Tibial nerve (tissue), 4 donors: ENCODE data around the gene ROBO1.

Experiments
- EP300 ChIP-seq, 2 donors: sonication (generic); formaldehyde crosslinking; IDR thresholded peaks; one replicate each; pipeline ENCODE4 v1.6.1; 2017; ENCODE audit warnings: antibody characterized with exemption in 2 of 2, mild to moderate bottlenecking in 1 of 2
- POLR2A ChIP-seq, 2 donors: fragments of 450-650 bp; IDR thresholded peaks; one replicate each; pipeline ENCODE4 v1.6.1; 2017; ENCODE audit warnings: antibody characterized with exemption in 2 of 2, mild to moderate bottlenecking in 2 of 2, moderate library complexity in 2 of 2
- TF ChIP-seq, protein P1 (sequence below), 5 experiments: fragments of 200-600 bp in 3 of 5; fragments of 450-650 bp in 2 of 5; sonication (generic) in 3 of 5; IDR thresholded peaks; one replicate each; pipeline ENCODE4 v1.5.1; 2016 to 2019; ENCODE audit warnings: antibody characterized with exemption in 5 of 5, mild to moderate bottlenecking in 3 of 5, moderate library complexity in 2 of 5

DNA sequence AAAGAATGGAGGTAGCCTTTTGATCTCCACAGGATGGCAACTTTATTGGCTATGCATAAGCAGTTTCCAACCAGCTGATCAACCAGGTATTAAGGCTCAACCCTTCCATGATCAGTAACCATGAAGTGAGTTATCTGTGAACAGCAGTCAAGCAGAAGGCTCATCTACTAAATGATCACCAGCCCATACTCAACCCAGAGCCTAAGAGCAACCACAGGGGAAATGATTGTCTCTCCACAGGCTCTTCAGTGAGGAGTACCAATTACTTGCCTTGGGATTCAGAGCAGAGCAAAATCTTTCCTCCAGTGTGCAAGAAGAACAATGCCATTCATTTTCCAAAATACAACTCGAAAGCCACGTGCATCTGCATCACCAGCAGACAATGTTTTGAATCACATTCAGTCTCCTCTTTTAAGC is 754.8 kb downstream of the ROBO1 start:
- TF ChIP-seq, protein P1, sequence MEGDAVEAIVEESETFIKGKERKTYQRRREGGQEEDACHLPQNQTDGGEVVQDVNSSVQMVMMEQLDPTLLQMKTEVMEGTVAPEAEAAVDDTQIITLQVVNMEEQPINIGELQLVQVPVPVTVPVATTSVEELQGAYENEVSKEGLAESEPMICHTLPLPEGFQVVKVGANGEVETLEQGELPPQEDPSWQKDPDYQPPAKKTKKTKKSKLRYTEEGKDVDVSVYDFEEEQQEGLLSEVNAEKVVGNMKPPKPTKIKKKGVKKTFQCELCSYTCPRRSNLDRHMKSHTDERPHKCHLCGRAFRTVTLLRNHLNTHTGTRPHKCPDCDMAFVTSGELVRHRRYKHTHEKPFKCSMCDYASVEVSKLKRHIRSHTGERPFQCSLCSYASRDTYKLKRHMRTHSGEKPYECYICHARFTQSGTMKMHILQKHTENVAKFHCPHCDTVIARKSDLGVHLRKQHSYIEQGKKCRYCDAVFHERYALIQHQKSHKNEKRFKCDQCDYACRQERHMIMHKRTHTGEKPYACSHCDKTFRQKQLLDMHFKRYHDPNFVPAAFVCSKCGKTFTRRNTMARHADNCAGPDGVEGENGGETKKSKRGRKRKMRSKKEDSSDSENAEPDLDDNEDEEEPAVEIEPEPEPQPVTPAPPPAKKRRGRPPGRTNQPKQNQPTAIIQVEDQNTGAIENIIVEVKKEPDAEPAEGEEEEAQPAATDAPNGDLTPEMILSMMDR (IDR thresholded peaks at IDR 0.05): no peak
- TF ChIP-seq POLR2A (IDR thresholded peaks at IDR 0.05) (no peak), EP300 (IDR thresholded peaks at IDR 0.05) (no peak)
